ENCODE data around the gene BCL7A.

DNA sequence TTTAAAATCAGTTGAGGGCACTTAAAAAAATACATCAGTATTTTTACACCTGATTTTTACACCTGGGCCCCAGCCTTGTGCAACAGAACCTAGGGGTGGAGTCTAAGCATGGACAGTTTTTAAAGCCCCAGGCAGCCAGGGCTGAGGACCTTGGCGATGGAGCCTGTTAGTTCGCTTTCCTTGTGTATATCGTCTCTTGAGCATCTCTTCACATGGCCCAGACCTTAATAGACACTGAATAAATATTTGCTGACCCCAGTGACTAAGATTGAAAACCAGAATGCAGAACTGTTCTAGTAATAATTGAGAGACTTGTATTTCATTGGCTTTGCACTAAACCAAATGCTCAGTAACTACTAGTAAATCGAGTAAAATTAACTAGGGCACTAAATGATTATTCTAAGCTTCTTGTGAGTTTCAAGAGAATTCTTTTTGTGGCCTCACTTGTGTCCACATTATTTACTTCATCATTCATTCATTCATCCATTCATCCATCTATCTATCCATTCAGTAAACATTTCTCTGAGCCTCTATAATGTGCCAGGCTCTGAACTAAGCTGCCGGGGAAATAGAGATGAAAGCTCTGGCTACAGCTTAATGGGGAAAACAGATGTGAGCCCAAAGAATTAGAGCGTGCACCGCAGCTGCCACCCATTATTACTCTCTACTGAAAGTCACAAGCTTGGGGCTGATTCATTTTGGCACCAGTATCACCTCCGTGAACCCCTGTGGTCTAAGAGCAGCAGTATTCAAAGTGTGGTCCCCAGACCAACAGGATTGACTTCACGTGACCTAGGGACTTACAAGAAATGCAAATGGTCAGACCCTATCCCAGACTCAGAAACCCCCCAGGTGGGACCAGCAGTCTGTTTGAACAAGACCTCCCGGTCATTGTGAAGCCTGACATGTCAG is 30.7 kb upstream of the BCL7A start:
- TF ChIP-seq, protein P1, sequence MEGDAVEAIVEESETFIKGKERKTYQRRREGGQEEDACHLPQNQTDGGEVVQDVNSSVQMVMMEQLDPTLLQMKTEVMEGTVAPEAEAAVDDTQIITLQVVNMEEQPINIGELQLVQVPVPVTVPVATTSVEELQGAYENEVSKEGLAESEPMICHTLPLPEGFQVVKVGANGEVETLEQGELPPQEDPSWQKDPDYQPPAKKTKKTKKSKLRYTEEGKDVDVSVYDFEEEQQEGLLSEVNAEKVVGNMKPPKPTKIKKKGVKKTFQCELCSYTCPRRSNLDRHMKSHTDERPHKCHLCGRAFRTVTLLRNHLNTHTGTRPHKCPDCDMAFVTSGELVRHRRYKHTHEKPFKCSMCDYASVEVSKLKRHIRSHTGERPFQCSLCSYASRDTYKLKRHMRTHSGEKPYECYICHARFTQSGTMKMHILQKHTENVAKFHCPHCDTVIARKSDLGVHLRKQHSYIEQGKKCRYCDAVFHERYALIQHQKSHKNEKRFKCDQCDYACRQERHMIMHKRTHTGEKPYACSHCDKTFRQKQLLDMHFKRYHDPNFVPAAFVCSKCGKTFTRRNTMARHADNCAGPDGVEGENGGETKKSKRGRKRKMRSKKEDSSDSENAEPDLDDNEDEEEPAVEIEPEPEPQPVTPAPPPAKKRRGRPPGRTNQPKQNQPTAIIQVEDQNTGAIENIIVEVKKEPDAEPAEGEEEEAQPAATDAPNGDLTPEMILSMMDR (conservative IDR thresholded peaks at IDR 0.05; ENCODE audit: low read depth, low read length): no peak
- no peak for TF ChIP-seq EZH2 (IDR thresholded peaks at IDR 0.05; ENCODE audit: low read length, unreplicated experiment)
